ENCODE data around the gene CACNB2. TPM values are rescaled to one million over a fixed set of nuclear protein-coding genes. Genes with fewer than 3 reads are reported as not detected.

CACNB2 gene
- total RNA-seq, 1 experiment from 2014 or later, result not detected

GRCh38 chr10:18341055-18341454, 200.8 kb downstream of the CACNB2 start:
- ATAC-seq (no peak), DNase-seq (ENCODE audit: low read depth, low spot score) (no peak)
- no peak for TF ChIP-seq CTCF (IDR thresholded peaks at IDR 0.05)
- no peak for TF ChIP-seq TCF7L2 (IDR thresholded peaks at IDR 0.05; ENCODE audit: low read depth, low read length)
- no peak for TF ChIP-seq SIN3A (IDR thresholded peaks at IDR 0.05; ENCODE audit: borderline replicate concordance, insufficient read depth, low read depth, low read length)
- TF ChIP-seq POLR2AphosphoS5 (IDR thresholded peaks at IDR 0.05; ENCODE audit: low read depth, low read length), result no peak
- TF ChIP-seq, protein P1, sequence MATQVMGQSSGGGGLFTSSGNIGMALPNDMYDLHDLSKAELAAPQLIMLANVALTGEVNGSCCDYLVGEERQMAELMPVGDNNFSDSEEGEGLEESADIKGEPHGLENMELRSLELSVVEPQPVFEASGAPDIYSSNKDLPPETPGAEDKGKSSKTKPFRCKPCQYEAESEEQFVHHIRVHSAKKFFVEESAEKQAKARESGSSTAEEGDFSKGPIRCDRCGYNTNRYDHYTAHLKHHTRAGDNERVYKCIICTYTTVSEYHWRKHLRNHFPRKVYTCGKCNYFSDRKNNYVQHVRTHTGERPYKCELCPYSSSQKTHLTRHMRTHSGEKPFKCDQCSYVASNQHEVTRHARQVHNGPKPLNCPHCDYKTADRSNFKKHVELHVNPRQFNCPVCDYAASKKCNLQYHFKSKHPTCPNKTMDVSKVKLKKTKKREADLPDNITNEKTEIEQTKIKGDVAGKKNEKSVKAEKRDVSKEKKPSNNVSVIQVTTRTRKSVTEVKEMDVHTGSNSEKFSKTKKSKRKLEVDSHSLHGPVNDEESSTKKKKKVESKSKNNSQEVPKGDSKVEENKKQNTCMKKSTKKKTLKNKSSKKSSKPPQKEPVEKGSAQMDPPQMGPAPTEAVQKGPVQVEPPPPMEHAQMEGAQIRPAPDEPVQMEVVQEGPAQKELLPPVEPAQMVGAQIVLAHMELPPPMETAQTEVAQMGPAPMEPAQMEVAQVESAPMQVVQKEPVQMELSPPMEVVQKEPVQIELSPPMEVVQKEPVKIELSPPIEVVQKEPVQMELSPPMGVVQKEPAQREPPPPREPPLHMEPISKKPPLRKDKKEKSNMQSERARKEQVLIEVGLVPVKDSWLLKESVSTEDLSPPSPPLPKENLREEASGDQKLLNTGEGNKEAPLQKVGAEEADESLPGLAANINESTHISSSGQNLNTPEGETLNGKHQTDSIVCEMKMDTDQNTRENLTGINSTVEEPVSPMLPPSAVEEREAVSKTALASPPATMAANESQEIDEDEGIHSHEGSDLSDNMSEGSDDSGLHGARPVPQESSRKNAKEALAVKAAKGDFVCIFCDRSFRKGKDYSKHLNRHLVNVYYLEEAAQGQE (IDR thresholded peaks at IDR 0.05; ENCODE audit: insufficient read depth in 1 of 2, low read depth in 2 of 2, low read length in 1 of 2), result no peak
- in situ Hi-C loops (cut with HindIII; ENCODE audit: low pct_unique_long_range_greater_than_20kb, low sequenced_read_pairs), result no loop called here
- Histone ChIP-seq H3K27me3 (ENCODE audit: control insufficient read depth, insufficient read depth, low read length) (no peaks in the 10 kb centered on the region), H3K4me3 (ENCODE audit: low read depth in 2 of 2, low read length in 2 of 2) (no peak overlapping the region), H3K36me3 (ENCODE audit: control insufficient read depth, insufficient read depth, low read length) (no peaks in the 10 kb centered on the region), H3K27ac (ENCODE audit: low read length) (no peak overlapping the region), H3K4me1 (ENCODE audit: control insufficient read depth, insufficient read depth, low read length) (no peaks in the 10 kb centered on the region), H3K9me3 (ENCODE audit: control insufficient read depth, insufficient read depth, low read depth, low read length) (no peaks in the 10 kb centered on the region)
- intact Hi-C loops (cut with micrococcal nuclease; ENCODE audit: unreplicated experiment), result no loop called here
- BruUV-seq (replicated peaks), result no TSS peak
- POLR2A ChIA-PET, result no interaction called here
- CTCF ChIA-PET, result no interaction called here

DNA sequence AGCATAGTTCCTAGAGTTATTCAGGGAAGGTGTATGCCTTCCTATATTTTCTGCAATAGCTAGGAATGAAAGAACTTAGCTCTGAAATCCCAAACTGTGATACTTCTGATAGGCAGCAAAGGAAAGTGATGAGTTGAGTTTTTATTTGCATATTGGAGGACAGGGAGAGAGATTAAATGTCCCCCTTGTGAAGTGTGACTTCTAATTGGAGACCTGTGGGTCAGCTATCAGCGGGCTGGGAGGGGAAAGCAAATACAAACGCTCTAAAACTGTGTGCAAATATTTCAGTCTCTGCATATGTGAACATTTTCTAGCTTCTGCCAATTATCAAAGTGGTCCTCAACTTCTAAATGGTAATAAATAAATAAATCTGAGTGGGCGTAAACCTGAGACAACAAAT, 203.3 kb downstream of the CACNB2 start:
- H3K36me3 ChIP-seq (ENCODE audit: control insufficient read depth, insufficient read depth, low read length), result no peaks in the 10 kb centered on the region
- no peak overlapping the region for H3K27ac ChIP-seq (ENCODE audit: low read length)
- TF ChIP-seq, protein P1 (IDR thresholded peaks at IDR 0.05; ENCODE audit: insufficient read depth in 1 of 2, low read depth in 2 of 2, low read length in 1 of 2), result no peak
- TF ChIP-seq CTCF (IDR thresholded peaks at IDR 0.05) (no peak), POLR2AphosphoS5 (IDR thresholded peaks at IDR 0.05; ENCODE audit: low read depth, low read length) (no peak), TCF7L2 (IDR thresholded peaks at IDR 0.05; ENCODE audit: low read depth, low read length) (no peak), SIN3A (IDR thresholded peaks at IDR 0.05; ENCODE audit: borderline replicate concordance, insufficient read depth, low read depth, low read length) (no peak)
- in situ Hi-C loops (cut with HindIII; ENCODE audit: low pct_unique_long_range_greater_than_20kb, low sequenced_read_pairs), result no loop called here
- CTCF ChIA-PET, result no interaction called here
- ATAC-seq (no peak), DNase-seq (ENCODE audit: low read depth, low spot score) (no peak)
- intact Hi-C loops (cut with micrococcal nuclease; ENCODE audit: unreplicated experiment), result no loop called here
- no peaks in the 10 kb centered on the region for H3K9me3 ChIP-seq (ENCODE audit: control insufficient read depth, insufficient read depth, low read depth, low read length)
- POLR2A ChIA-PET, result no interaction called here
- no peaks in the 10 kb centered on the region for H3K27me3 ChIP-seq (ENCODE audit: control insufficient read depth, insufficient read depth, low read length)
- H3K4me3 ChIP-seq (ENCODE audit: low read depth in 2 of 2, low read length in 2 of 2), result no peak overlapping the region
- no peaks in the 10 kb centered on the region for H3K4me1 ChIP-seq (ENCODE audit: control insufficient read depth, insufficient read depth, low read length)
- no TSS peak for BruUV-seq (replicated peaks)

All from Panc1 (cell line).